Esophagus muscularis mucosa (tissue), 3 donors: ENCODE data around the gene PIP4K2A.

Experiments
- EP300 ChIP-seq: sonication (generic); formaldehyde crosslinking; IDR thresholded peaks from one replicate; pipeline ENCODE4 v1.6.1; 2017; ENCODE audit warnings: antibody characterized with exemption
- TF ChIP-seq, protein P1 (sequence below), 3 experiments: fragments of 200-600 bp in 2 of 3; fragments of 450-650 bp in 1 of 3; sonication (generic) in 2 of 3; IDR thresholded peaks; one replicate each; pipeline ENCODE4 v1.5.1; 2017 to 2019; ENCODE audit warnings: antibody characterized with exemption in 3 of 3, mild to moderate bottlenecking in 2 of 3, moderate library complexity in 1 of 3

DNA sequence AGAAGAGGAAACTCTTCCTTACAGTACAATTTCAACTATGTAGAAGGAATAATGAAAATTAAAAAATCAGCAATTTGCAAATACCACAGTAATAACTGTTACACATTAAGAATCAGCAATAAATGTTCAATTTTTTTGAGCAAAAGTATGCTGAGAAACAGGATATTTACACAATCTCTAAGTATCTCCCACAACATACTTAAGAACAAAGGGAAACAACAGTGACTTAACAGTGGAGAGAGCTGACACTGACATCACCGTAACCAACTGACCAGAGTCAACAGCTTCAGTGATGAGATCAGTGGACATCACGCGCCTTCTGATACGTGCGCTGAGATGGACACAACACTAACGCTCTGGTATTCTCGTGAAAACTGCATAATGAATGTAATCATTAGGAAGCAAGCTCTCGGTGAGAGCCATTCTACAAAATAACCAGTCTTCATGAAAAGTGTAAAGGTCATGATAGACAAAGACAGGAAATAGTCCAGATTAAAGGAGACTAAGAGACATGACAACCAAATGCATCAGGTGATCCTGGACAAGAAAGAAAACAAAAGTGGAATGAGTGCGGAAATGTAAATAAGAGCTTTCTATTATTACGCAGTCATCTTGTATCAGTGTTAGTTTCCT is 82.6 kb downstream of the PIP4K2A start:
- TF ChIP-seq, protein P1, sequence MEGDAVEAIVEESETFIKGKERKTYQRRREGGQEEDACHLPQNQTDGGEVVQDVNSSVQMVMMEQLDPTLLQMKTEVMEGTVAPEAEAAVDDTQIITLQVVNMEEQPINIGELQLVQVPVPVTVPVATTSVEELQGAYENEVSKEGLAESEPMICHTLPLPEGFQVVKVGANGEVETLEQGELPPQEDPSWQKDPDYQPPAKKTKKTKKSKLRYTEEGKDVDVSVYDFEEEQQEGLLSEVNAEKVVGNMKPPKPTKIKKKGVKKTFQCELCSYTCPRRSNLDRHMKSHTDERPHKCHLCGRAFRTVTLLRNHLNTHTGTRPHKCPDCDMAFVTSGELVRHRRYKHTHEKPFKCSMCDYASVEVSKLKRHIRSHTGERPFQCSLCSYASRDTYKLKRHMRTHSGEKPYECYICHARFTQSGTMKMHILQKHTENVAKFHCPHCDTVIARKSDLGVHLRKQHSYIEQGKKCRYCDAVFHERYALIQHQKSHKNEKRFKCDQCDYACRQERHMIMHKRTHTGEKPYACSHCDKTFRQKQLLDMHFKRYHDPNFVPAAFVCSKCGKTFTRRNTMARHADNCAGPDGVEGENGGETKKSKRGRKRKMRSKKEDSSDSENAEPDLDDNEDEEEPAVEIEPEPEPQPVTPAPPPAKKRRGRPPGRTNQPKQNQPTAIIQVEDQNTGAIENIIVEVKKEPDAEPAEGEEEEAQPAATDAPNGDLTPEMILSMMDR (IDR thresholded peaks at IDR 0.05), result no peak
- TF ChIP-seq EP300, result no peak
